Hindlimb muscle (tissue), 1 donor: Measurements from ENCODE around the gene CNIH3. TPM values are rescaled to one million over a fixed set of nuclear protein-coding genes. Genes with fewer than 3 reads are reported as not detected.
A peak's percentile ranks its signal among the peaks of the same experiment; 100 is the strongest.
"Not testable (repeated sequence)": the region's sequence is repeated elsewhere in the genome, so short reads cannot be mapped to it uniquely, and the experiment has no call there.

Experiments used
- DNase-seq: peaks from one replicate; pipeline ENCODE4 v3.0.0-alpha.2; 2013
- polyA plus RNA-seq: library from polyadenylated mRNA; unstranded; fragments of 120-200 nt; gene quantifications from one replicate; pipeline ENCODE4 v1.2.1, GENCODE V29; 2013; ENCODE audit not compliant: insufficient read length

CNIH3 gene
- polyA plus RNA-seq, 1 donor = 1.2 TPM

DNA sequence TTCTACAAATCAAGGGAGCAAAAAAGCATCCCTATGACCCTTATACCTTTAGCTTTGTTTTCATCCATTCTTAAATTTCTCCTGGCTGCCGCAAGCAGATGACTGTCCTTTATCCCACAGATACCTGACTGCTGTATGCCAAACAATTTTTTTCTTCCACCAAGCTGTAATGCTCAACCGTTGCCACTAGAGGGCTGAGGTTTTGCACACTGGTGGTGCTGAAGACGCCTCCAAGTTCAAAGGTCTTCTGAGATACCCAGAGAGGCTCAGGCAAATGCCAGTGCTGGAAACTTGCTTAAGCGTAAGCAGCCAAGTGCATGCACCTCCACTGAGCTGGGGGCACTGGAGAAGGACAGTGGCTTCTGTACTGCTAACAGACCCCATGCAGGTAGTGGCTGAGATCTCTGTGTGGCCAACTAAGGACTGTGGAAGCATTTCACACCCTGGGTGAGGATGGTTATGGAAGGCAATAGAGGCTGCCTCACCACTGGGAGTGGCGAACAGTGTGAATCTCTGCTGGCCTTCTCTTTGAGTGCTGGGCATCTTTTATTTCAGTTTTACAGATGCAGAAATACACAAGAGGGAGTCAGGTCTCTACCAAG is 28.5 kb downstream of the CNIH3 start:
- DNase-seq = peak; percentile 30

GRCh38 chr1:224647449-224647848 is 31.3 kb downstream of the CNIH3 start:
- DNase-seq = no peak

GRCh38 chr1:224650290-224650689 is 34.2 kb downstream of the CNIH3 start:
- DNase-seq = no peak

- DNase-seq = no peak
These were observed 35.1 kb downstream of the CNIH3 start for GRCh38 chr1:224651188-224651587.

DNA sequence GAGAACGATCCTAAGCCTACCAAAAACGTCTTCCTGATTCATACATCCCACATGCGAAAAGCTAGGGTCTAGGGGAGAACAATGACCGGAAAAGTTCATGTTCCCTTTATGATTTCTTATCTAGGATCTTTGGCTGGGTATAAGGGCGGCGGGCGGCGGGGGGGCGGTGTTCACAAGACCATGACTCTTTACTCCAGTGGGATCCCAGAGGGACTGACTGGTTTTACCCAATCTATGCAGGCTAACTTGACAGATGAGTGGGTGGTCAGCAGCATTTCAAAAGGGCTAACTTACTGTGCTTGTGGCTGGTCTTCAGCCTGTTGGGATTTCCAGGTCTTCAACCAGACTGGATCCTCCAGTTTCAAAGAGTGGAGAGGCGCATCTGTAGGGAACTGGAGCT is 40.3 kb downstream of the CNIH3 start:
- no peak for DNase-seq

GRCh38 chr1:224660074-224660473 is 44.0 kb downstream of the CNIH3 start:
- no peak for DNase-seq

DNA sequence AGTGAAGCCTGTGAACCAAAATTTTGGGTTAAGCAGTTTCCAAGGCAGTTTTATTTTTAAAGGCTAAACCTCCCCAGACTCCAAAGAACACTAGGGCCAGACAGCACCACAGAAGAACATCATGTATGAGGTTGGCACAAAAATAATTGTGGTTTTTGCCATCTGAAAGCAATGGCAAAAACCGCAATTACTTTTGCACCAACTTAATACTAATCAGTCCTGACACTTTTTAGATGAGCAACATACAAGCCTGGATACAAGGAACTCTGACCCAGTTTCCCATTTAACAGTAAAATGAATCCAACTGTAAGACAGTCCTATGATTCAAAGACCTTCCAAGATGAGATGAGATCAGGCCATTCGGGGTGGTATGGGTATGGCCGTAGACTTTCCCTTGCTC is 46.8 kb downstream of the CNIH3 start:
- DNase-seq = no peak

DNA sequence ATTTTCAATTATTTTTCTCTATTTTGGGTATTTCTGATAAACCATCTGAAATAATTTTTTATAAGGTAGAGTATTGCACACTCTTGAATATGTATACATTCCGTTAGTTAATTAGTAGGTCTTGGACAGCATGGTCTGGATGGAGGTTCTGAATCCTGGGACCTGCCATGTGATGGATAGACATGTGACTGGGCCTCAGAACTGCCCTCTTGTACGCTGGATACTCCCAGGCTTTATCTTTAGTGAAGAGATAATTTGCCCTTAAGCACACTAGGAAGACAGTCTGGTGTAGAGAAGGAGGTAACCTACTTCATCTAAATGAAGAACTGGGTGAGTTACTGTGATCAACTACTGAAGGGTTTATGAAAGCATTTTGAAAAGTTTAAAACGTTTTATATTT is 48.9 kb downstream of the CNIH3 start:
- DNase-seq = no peak

DNA sequence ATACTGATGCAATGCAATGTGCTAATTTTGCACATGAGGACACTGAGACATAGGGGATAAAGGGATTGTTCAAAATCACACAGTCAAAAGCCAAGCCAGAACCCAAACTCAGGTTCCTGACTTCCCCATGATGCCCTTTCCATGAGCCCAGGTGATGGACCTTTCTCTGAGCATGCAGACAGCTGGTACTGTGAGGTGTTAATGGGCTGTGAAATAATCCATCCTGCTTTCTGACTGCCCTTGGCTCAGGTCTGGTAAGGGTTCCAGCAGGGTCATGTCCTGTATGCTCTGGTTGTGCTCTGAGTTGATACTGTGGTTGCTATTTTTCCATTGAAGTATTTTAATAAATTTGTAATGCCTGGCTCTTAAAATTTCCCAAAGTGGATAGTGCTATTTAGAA is 50.0 kb downstream of the CNIH3 start:
- no peak for DNase-seq

DNA sequence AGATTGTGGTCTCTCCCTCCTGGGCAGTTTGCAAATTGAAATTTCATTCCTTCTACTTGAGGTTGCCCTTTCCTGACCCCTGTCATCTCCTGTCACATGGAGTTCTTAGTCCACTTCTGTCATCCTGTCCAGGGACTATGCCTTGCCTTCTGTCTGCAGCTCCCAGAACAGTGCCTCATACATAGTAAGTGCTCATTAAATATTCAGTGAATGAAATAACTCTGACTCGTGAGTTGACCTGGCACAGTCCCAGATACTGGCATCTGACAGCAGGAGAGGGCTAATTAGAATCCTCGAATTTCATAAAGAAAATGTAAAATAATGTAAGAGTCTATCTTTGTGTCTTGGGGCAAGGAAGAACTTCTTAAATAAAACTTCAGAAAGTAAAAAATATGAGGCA is 50.8 kb downstream of the CNIH3 start:
- no peak for DNase-seq

GRCh38 chr1:224668984-224669383 is 52.9 kb downstream of the CNIH3 start:
- peak; percentile 14 for DNase-seq

GRCh38 chr1:224669403-224669802 is 53.3 kb downstream of the CNIH3 start:
- no peak for DNase-seq

GRCh38 chr1:224670506-224670905 is 54.4 kb downstream of the CNIH3 start:
- no peak for DNase-seq

GRCh38 chr1:224671076-224671475 is 55.0 kb downstream of the CNIH3 start:
- DNase-seq = no peak

DNA sequence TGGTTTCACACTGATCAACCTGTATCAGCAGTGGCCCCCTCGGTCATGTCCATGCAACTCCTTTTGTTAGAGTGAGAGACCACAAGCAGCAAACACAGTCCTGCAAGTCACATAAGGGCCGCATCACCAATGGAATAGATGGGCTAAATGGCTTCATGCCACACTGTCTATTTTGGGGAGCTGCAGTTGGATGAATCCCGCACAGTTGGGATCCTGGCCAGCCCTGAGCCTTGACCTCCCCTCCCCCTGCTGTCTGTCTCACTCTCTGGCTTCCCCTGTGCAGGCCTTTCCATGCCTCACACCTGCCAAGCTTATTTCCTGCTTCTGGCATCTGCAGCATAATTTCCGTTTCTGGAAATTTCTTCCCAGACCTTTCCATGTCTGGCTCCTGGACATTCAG is 57.0 kb downstream of the CNIH3 start:
- peak; percentile 14 for DNase-seq

DNA sequence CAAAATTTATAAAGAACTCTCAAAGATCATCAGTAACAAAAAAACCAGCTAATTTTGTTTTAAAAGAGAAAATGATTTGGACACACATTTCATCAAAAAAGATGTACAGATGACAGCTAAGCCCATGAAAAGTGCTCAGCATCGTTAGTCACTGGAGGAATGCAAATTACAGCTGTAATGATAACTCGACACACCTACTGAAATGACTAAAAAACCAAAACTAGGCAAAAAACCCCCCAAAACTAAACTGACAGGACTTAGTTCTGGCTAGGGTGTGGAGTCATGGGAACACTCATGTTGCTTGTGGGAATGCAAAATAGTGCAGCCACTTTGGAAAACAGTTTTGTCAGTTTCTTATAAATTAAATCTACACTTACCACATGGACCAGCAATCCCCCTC is 59.5 kb downstream of the CNIH3 start:
- DNase-seq = no peak

GRCh38 chr1:224676551-224676950 is 60.4 kb downstream of the CNIH3 start:
- DNase-seq = no peak

GRCh38 chr1:224678168-224678567 is 62.1 kb downstream of the CNIH3 start:
- DNase-seq = no peak

DNA sequence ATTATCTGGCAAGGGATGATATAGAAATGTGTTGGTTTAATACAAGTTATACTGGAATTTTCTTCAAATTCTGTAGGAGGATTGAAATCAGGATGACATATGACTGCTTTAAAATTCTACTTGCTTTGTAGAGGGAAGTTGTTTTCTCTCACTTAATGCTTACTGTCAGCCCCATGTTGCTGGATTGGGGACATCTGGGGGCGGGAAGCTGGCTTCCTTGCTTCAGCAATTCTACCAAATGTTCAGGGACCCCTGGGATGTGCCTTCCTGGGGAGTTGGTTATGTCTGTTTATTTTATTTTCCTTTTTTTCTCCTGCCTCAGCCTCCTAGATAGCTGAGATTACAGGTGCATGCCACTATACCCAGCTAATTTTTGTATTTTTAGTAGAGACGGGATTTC is 63.5 kb downstream of the CNIH3 start:
- no peak for DNase-seq

DNA sequence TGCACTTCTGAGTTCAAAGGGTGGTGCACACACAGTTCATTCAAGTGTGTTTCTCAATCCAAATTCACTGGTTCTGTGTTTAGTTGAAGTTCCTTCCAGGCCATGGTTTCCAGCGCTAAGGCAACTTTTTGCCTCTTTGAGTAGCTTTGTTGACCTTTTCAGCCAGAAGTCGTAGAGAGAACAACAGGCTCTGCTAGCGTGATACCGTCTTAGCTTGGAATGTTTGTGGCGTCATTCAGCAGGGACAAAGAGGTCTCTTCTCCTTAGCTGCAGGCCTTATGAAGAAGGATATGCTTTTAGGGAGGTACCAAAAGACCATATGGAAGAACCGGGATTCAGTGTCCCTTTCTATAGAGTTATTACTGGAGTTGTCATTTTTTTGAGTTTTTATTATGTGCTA is 65.7 kb downstream of the CNIH3 start:
- DNase-seq = no peak

GRCh38 chr1:224683936-224684335 is 67.8 kb downstream of the CNIH3 start:
- DNase-seq = no peak

DNA sequence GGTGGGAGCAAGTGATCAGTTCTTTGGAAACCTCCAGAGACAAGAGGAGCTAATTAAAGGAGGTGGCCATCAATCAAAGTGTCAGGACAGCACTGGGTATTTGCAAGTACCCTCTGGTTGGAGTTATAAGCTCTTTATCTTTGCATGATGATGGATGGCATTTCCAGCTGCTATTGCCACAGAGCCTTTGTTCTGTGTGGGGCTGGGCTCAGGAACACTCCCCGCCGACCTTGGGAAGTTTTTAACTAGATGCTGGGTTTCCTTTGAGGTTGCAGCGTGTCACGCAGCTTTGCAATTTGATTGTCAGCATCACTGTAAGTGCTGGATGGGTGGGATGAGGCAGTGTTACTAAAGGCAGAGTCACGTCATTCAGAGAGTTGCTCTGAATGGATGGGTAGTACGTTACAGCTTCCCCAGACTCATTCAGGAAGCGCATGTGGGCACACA is 68.9 kb downstream of the CNIH3 start:
- DNase-seq = no peak

DNA sequence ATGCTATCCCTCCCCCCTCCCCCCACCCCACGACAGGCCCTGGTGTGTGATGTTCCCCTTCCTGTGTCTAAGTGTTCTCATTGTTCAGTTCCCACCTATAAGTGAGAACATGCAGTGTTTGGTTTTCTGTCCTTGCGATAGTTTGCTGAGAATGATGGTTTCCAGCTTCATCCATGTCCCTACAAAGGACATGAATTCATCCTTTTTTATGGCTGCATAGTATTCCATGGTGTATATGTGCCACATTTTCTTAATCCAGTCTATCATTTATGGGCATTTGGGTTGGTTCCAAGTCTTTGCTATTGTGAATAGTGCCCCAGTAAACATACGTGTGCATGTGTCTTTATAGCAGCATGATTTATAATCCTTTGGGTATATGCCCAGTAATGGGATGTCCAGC is 70.0 kb downstream of the CNIH3 start:
- DNase-seq = not testable (repeated sequence)

DNA sequence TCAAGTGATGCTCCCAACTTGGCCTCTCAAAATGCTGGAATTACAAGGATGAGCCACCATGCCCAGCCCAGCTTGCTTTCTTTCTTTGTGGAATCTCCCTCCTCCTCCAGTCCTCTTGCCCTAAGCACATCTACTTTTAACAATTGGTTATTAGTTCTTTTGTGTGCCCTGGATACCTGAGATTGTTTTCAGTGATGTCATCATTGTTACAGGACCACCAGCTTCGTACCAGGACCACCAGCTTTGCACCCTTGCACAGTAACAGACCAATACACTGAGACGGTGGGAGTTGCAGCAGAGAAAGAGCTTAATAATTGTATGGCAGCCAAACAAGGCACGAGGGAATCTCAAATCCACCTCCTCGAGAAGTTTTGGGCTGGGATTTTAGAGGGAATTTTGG is 71.3 kb downstream of the CNIH3 start:
- no peak for DNase-seq

GRCh38 chr1:224689374-224689773 is 73.3 kb downstream of the CNIH3 start:
- DNase-seq = no peak
